Peyer's patch (tissue), 4 donors: Measurements from ENCODE around the gene HSPG2. TPM values are rescaled to one million over a fixed set of nuclear protein-coding genes. Genes with fewer than 3 reads are reported as not detected.
"Not testable (repeated sequence)": the region's sequence is repeated elsewhere in the genome, so short reads cannot be mapped to it uniquely, and the experiment has no call there.

ENCODE experiments used
- DNase-seq, 3 donors: peaks; one replicate each; pipeline ENCODE4 v3.0.0-alpha.2; 2017 to 2019
- H3K27ac ChIP-seq, 4 donors: fragments of 200-600 bp; sonication (generic); one replicate each; pipeline ENCODE4 v1.5.1; 2016 to 2019
- H3K27me3 ChIP-seq, 2 donors: fragments of 200-600 bp; sonication (generic); one replicate each; pipeline ENCODE4 v1.5.1; 2019
- H3K36me3 ChIP-seq, 3 donors: fragments of 200-600 bp; sonication (generic); one replicate each; pipeline ENCODE4 v1.5.1; 2016 to 2019
- H3K4me1 ChIP-seq, 4 donors: fragments of 200-600 bp; sonication (generic); one replicate each; pipeline ENCODE4 v1.5.1; 2016 to 2019
- H3K4me3 ChIP-seq, 4 donors: fragments of 200-600 bp; sonication (generic); 1 replicate in 3 of 4; 2 replicates in 1 of 4; pipeline ENCODE4 v1.5.1; 2016 to 2019; ENCODE audit warnings: mild to moderate bottlenecking in 1 of 4
- H3K9me3 ChIP-seq, 4 donors: fragments of 200-600 bp; sonication (generic); one replicate each; pipeline ENCODE4 v1.5.1; 2016 to 2019; ENCODE audit warnings: mild to moderate bottlenecking in 1 of 4
- CTCF ChIP-seq, 6 experiments: fragments of 450-650 bp in 4 of 6; fragments of 200-600 bp in 2 of 6; sonication (generic) in 1 of 6; IDR thresholded peaks; one replicate each; pipeline ENCODE4 v1.5.1; 2017 to 2019; ENCODE audit warnings: antibody characterized with exemption in 6 of 6, mild to moderate bottlenecking in 3 of 6, moderate library complexity in 1 of 6
- POLR2A ChIP-seq, 2 donors: fragments of 450-650 bp; IDR thresholded peaks; one replicate each; pipeline ENCODE4 v1.5.1; 2017; ENCODE audit warnings: antibody characterized with exemption in 2 of 2, mild to moderate bottlenecking in 2 of 2, moderate library complexity in 2 of 2
- total RNA-seq, 4 donors: library from RNA; depleted of rRNA; stranded (reverse); fragments of >200 nt; gene quantifications; one replicate each; pipeline ENCODE4 v1.1.0, GENCODE V29; 2016

Gene HSPG2
- total RNA-seq, 4 donors from 2014 or later, result 68.7 to 199 (median 122) TPM

DNA sequence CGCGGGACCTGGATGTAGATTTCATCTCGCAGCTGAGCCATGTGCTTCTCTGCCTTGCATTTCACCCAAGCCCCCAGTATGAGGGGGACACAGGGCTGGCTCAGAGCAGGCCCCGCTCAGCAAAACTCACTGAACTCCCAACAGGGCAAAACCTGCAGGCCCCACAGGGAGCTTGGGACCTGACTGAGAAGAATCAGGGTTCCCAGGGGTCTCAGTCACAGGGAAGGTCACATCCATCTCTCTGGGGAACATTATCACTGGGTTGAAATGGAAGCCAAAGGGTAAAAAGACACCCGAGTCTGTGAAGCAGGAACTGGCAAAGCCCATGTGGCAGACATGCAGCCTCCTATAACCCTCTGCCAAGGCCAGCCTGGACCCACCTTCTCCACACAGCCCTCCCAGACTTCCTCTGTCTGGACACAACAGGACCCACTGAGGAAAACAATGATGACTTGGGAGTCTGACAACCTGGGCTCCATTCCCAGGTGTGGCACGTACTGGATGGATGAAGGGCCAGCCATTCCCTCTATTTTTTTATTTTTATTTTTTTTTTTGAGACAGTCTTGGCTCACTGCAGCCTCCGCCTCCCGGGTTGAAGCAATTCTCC is 11.7 kb downstream of the HSPG2 start:
- no peaks in the 10 kb centered on the region for H3K36me3 ChIP-seq
- H3K27ac ChIP-seq, result peak overlapping the region; percentile 57 to 96 (median 88)
- no peak for DNase-seq
- no peaks in the 10 kb centered on the region for H3K27me3 ChIP-seq
- H3K4me3 ChIP-seq, result no peak overlapping the region
- H3K4me1 ChIP-seq, result peaks cover 0 to 90% (median 19%) of the 10 kb centered on the region in 4 donors
- H3K9me3 ChIP-seq, result no peaks in the 10 kb centered on the region
- no peak for TF ChIP-seq CTCF (IDR thresholded peaks at IDR 0.05)

GRCh38 chr1:21924503-21925005 is 12.6 kb downstream of the HSPG2 start:
- TF ChIP-seq CTCF (IDR thresholded peaks at IDR 0.05) (no peak), POLR2A (IDR thresholded peaks at IDR 0.05) (no peak)

GRCh38 chr1:21922090-21923013 is 14.8 kb downstream of the HSPG2 start:
- Histone ChIP-seq H3K36me3 (no peaks in the 10 kb centered on the region), H3K4me1 (peaks cover 0 to 82% (median 11%) of the 10 kb centered on the region in 4 donors), H3K27me3 (no peaks in the 10 kb centered on the region), H3K4me3 (no peak overlapping the region), H3K9me3 (no peaks in the 10 kb centered on the region), H3K27ac (peak overlapping the region in 2 of 4 donors; percentile 77 to 96)
- no peak for DNase-seq
- no peak for TF ChIP-seq POLR2A (IDR thresholded peaks at IDR 0.05)
- TF ChIP-seq CTCF (IDR thresholded peaks at IDR 0.05), result no peak

More at GRCh38 chr1:21924503-21925005, 12.6 kb downstream of the HSPG2 start:
- Histone ChIP-seq H3K4me3 (no peak overlapping the region), H3K36me3 (no peaks in the 10 kb centered on the region), H3K27me3 (no peaks in the 10 kb centered on the region), H3K27ac (peak overlapping the region; percentile 25 to 96 (median 88)), H3K4me1 (peaks cover 0 to 90% (median 17%) of the 10 kb centered on the region in 4 donors), H3K9me3 (no peaks in the 10 kb centered on the region)
- no peak for DNase-seq

DNA sequence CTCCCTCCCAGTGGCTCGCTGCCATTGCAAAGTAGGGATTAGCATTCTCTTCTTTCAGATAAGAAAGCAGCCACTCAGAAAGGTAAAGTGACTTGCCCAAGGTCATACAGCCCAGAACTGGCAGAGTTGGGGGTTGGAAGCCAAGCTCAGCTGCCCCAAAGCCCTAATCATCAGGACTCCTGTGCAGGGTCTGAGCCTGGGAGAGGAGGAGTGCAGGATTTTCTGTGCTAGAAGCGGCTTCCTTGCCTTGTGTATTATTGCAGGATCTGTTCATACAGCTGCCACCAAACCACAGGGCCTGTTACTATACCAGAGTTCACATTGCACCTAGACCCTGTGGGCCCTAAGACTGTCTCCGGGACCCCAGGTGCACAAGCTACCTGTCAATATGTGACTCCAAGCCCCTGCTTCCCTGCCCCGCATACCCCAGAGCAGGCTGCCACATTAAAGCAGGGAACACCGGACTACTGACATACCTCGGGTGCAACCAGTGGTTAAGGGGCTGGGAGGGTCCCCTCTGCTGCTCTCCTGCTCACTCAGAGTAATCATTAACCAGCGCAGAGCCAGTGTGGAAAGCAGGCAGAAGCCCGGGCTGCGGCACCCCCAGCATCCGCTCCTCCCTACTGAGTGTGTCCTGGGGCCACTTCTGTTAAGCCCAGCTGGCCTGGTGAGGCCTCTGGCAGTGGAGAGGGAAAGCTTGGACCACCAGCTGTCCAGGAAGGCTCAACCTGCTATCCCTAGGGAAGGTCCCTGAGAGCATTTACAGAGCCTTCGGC is 15.8 kb downstream of the HSPG2 start:
- no peaks in the 10 kb centered on the region for H3K36me3 ChIP-seq
- no peak for TF ChIP-seq CTCF (IDR thresholded peaks at IDR 0.05)
- no peak for TF ChIP-seq POLR2A (IDR thresholded peaks at IDR 0.05)
- no peak for DNase-seq
- H3K27me3 ChIP-seq, result no peaks in the 10 kb centered on the region
- H3K4me1 ChIP-seq, result peaks cover 0 to 72% (median 8%) of the 10 kb centered on the region in 4 donors
- H3K4me3 ChIP-seq, result no peak overlapping the region
- H3K27ac ChIP-seq, result peak overlapping the region in 3 of 4 donors; percentile 14 to 96 (median 77)
- no peaks in the 10 kb centered on the region for H3K9me3 ChIP-seq

GRCh38 chr1:21919520-21919919 is 17.6 kb downstream of the HSPG2 start:
- no peaks in the 10 kb centered on the region for H3K36me3 ChIP-seq
- H3K27ac ChIP-seq, result peak overlapping the region; percentile 14 to 96 (median 62)
- no peaks in the 10 kb centered on the region for H3K9me3 ChIP-seq
- H3K27me3 ChIP-seq, result no peaks in the 10 kb centered on the region
- DNase-seq, result no peak
- H3K4me3 ChIP-seq, result no peak overlapping the region
- TF ChIP-seq POLR2A (IDR thresholded peaks at IDR 0.05), result no peak
- H3K4me1 ChIP-seq, result peaks cover 0 to 69% (median 3%) of the 10 kb centered on the region in 4 donors

DNA sequence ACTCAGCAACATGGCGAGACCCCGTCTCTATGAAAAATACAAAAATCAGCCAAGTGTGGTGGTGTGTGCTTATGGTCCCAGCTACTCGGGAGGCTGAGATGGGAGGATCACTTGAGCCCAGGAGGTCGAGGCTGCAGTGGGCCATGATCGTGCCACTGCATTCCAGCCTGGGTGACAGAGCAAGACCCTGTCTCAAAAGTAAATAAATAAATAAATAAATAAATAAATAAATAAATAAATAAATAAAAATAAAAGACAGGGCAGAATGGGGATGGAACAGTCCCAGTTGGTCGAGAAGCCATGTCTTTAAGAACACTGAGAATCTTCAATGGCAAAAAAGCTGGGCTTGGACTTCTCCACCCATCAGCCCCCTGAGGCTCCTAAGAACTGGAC is 19.9 kb downstream of the HSPG2 start:
- H3K36me3 ChIP-seq, H3K27me3 ChIP-seq, H3K9me3 ChIP-seq, H3K4me3 ChIP-seq, DNase-seq: not testable (repeated sequence)
- H3K4me1 ChIP-seq, result peaks cover 0 to 70% (median 1%) of the 10 kb centered on the region in 4 donors
- H3K27ac ChIP-seq, result peak overlapping the region in 1 of 4 donors; percentile 88
